ENCODE data around the gene C20orf204. TPM values are rescaled to one million over a fixed set of nuclear protein-coding genes. Genes with fewer than 3 reads are reported as not detected.

Gene C20orf204
- total and polyA plus RNA-seq, 3 experiments from 2014 or later: 0.40 to 2.7 (median 2.4) TPM

GRCh38 chr20:64074963-64075362 is 39.0 kb downstream of the C20orf204 start:
- peaks cover 22% of the 10 kb centered on the region for H3K4me1 ChIP-seq (ENCODE audit: insufficient read depth, low read length)
- no peak for DNase-seq
- peaks cover 7% of the 10 kb centered on the region for H3K36me3 ChIP-seq (ENCODE audit: insufficient read depth, low read length)
- ChIA-PET POLR2A (interaction anchor here (0.6 to 1.0 kb wide), 2 partner anchors 12 to 440 kb away, joined by 3 to 4 read pairs; partner anchors contain the start of gene TCEA2), CTCF (no interaction called here)
- no peak overlapping the region for H3K4me3 Mint-ChIP-seq
- peaks cover 0 to 37% (median 0%) of the 10 kb centered on the region in 3 donors for H3K36me3 Mint-ChIP-seq
- H3K27ac Mint-ChIP-seq: peak overlapping the region in 1 of 8 donors; percentile 69
- H3K9me3 ChIP-seq (ENCODE audit: low read length): no peaks in the 10 kb centered on the region
- peaks cover 4 to 28% (median 5%) of the 10 kb centered on the region in 3 donors for H3K4me1 Mint-ChIP-seq
- no peaks in the 10 kb centered on the region for H3K27me3 Mint-ChIP-seq
- H3K27me3 ChIP-seq (ENCODE audit: insufficient read depth, low read length, poor library complexity, severe bottlenecking): no peaks in the 10 kb centered on the region
- H3K27ac ChIP-seq (ENCODE audit: low read depth, low read length): no peak overlapping the region
- H3K4me3 ChIP-seq (ENCODE audit: low read length): no peak overlapping the region
- no peaks in the 10 kb centered on the region for H3K9me3 Mint-ChIP-seq

- H3K9me3 ChIP-seq (ENCODE audit: low read length): no peaks in the 10 kb centered on the region
- peaks cover 7% of the 10 kb centered on the region for H3K36me3 ChIP-seq (ENCODE audit: insufficient read depth, low read length)
- no peaks in the 10 kb centered on the region for H3K27me3 Mint-ChIP-seq
- H3K4me1 ChIP-seq (ENCODE audit: insufficient read depth, low read length): peaks cover 21% of the 10 kb centered on the region
- ChIA-PET CTCF (interaction anchor here (1.7 kb wide), 1 partner anchor 15 kb away, joined by 5 read pairs; no protein-coding TSS in a partner anchor), POLR2A (interaction anchor here (1.0 kb wide), 1 partner anchor 13 kb away, joined by 4 read pairs; the partner anchor contains the start of gene TCEA2)
- no peaks in the 10 kb centered on the region for H3K27me3 ChIP-seq (ENCODE audit: insufficient read depth, low read length, poor library complexity, severe bottlenecking)
- no peak overlapping the region for H3K4me3 ChIP-seq (ENCODE audit: low read length)
- H3K4me3 Mint-ChIP-seq: no peak overlapping the region
- H3K4me1 Mint-ChIP-seq: peaks cover 5 to 34% (median 10%) of the 10 kb centered on the region in 3 donors
- H3K27ac Mint-ChIP-seq: peak overlapping the region in 2 of 8 donors; percentile 29 to 80
- peaks cover 0 to 37% (median 0%) of the 10 kb centered on the region in 3 donors for H3K36me3 Mint-ChIP-seq
- no peak overlapping the region for H3K27ac ChIP-seq (ENCODE audit: low read depth, low read length)
- no peaks in the 10 kb centered on the region for H3K9me3 Mint-ChIP-seq
- DNase-seq: no peak
These were observed 39.6 kb downstream of the C20orf204 start for GRCh38 chr20:64075556-64075955.

- Mint-ChIP-seq H3K36me3 (peaks cover 0 to 37% (median 0%) of the 10 kb centered on the region in 3 donors), H3K4me1 (peaks cover 5 to 40% (median 12%) of the 10 kb centered on the region in 3 donors), H3K27me3 (no peaks in the 10 kb centered on the region), H3K9me3 (no peaks in the 10 kb centered on the region), H3K27ac (peak overlapping the region in 2 of 8 donors; percentile 12 to 97), H3K4me3 (peak overlapping the region in 3 of 7 donors; percentile 12 to 87 (median 15))
- H3K4me1 ChIP-seq (ENCODE audit: insufficient read depth, low read length): peaks cover 21% of the 10 kb centered on the region
- CTCF ChIA-PET: interaction anchor here (1.0 to 2.5 kb wide), 4 partner anchors 16 to 38 kb away, joined by 3 to 9 read pairs (median 6); no protein-coding TSS in a partner anchor
- H3K36me3 ChIP-seq (ENCODE audit: insufficient read depth, low read length): peaks cover 7% of the 10 kb centered on the region
- POLR2A ChIA-PET: no interaction called here
- peak overlapping the region; percentile 81 for H3K4me3 ChIP-seq (ENCODE audit: low read length)
- DNase-seq: no peak
- no peaks in the 10 kb centered on the region for H3K9me3 ChIP-seq (ENCODE audit: low read length)
- H3K27ac ChIP-seq (ENCODE audit: low read depth, low read length): peak overlapping the region; percentile 16
- H3K27me3 ChIP-seq (ENCODE audit: insufficient read depth, low read length, poor library complexity, severe bottlenecking): no peaks in the 10 kb centered on the region
These were observed 40.3 kb downstream of the C20orf204 start for GRCh38 chr20:64076061-64076997.

- Mint-ChIP-seq H3K27me3 (no peaks in the 10 kb centered on the region), H3K36me3 (peaks cover 0 to 35% (median 0%) of the 10 kb centered on the region in 3 donors), H3K27ac (peak overlapping the region in 7 of 8 donors; percentile 14 to 97 (median 88)), H3K4me3 (peak overlapping the region; percentile 83 to 93 (median 89)), H3K4me1 (peaks cover 10 to 47% (median 17%) of the 10 kb centered on the region in 3 donors), H3K9me3 (no peaks in the 10 kb centered on the region)
- POLR2A ChIA-PET: no interaction called here
- peak in 3 of 5 donors; percentile 23 to 44 (median 37) for DNase-seq
- Histone ChIP-seq H3K4me3 (ENCODE audit: low read length) (peak overlapping the region; percentile 81), H3K4me1 (ENCODE audit: insufficient read depth, low read length) (peaks cover 24% of the 10 kb centered on the region), H3K27ac (ENCODE audit: low read depth, low read length) (peak overlapping the region; percentile 16), H3K9me3 (ENCODE audit: low read length) (no peaks in the 10 kb centered on the region), H3K36me3 (ENCODE audit: insufficient read depth, low read length) (peaks cover 7% of the 10 kb centered on the region), H3K27me3 (ENCODE audit: insufficient read depth, low read length, poor library complexity, severe bottlenecking) (no peaks in the 10 kb centered on the region)
- CTCF ChIA-PET: interaction anchor here (1.0 to 2.5 kb wide), 5 partner anchors 8 to 39 kb away, joined by 3 to 9 read pairs (median 6); no protein-coding TSS in a partner anchor
These were observed 41.1 kb downstream of the C20orf204 start for GRCh38 chr20:64077094-64077493.

DNA sequence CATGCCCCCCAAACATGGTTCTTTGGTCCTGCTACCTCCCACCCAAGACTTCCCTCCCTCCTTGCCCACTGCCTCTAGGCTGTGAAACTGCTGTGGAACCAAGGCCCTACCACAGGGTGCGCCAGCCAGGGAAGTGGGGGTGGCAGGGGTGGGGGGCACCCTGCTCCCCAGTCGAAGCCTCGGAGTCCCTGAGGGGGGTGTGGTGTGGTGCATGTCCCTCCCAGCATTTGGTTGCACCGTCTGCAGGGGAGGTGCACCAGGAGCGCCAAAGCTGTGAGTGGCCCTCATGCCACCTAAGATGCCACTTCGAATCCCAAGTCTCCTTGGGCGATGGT is 41.5 kb downstream of the C20orf204 start:
- Histone ChIP-seq H3K27me3 (ENCODE audit: insufficient read depth, low read length, poor library complexity, severe bottlenecking) (no peaks in the 10 kb centered on the region), H3K4me1 (ENCODE audit: insufficient read depth, low read length) (peaks cover 28% of the 10 kb centered on the region), H3K36me3 (ENCODE audit: insufficient read depth, low read length) (peaks cover 7% of the 10 kb centered on the region), H3K9me3 (ENCODE audit: low read length) (no peaks in the 10 kb centered on the region), H3K27ac (ENCODE audit: low read depth, low read length) (peak overlapping the region; percentile 81), H3K4me3 (ENCODE audit: low read length) (peak overlapping the region; percentile 81)
- H3K4me3 Mint-ChIP-seq: peak overlapping the region; percentile 83 to 93 (median 89)
- ChIA-PET CTCF (interaction anchor here (0.9 to 4.8 kb wide), 8 partner anchors 8 to 121 kb away, joined by 3 to 34 read pairs (median 4); partner anchors contain the start of genes PRPF6 and UCKL1), POLR2A (interaction anchor here (0.6 to 1.0 kb wide), 3 partner anchors 15 to 436 kb away, joined by 3 to 6 read pairs (median 4); partner anchors contain the start of gene TCEA2)
- peaks cover 0 to 31% (median 0%) of the 10 kb centered on the region in 3 donors for H3K36me3 Mint-ChIP-seq
- peaks cover 11 to 52% (median 20%) of the 10 kb centered on the region in 3 donors for H3K4me1 Mint-ChIP-seq
- peak overlapping the region; percentile 6 to 97 (median 88) for H3K27ac Mint-ChIP-seq
- H3K9me3 Mint-ChIP-seq: no peaks in the 10 kb centered on the region
- H3K27me3 Mint-ChIP-seq: no peaks in the 10 kb centered on the region
- no peak for DNase-seq

DNA sequence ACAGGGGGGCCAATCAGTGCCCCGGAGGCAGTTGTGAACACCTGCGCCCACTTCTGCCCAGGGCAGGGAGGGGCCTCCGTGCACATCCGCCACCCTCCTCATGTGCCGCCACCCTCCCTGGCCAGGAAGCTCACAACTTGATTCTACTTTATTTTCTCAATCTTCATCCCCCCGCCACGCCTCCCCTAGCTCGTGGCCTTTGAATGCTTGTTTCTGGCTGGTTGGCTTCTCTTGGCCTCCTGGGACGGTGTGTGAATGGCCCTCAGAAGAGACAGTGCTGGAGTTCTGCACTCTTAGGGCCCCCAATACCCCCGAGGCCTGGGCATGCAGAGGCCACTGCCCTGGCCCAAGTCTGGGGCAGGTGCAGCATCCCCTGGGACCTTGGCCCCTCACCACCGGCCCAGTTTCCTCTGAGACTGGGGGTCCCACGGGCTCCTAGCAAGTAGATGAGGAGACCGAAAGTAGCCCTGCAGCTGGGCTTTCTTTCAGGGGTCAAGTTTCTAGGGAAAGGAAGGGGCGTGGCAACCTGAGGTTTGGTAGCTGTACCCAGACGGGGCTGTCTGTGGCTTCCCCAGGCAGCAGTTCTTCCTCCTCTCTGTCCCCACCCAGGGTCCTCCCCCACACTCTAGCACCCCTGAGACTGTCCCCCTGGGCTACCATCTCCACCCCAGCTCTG is 42.0 kb downstream of the C20orf204 start:
- peak overlapping the region; percentile 6 to 97 (median 88) for H3K27ac Mint-ChIP-seq
- peak; percentile 51 to 76 (median 70) for DNase-seq
- POLR2A ChIA-PET: interaction anchor here (0.6 to 1.0 kb wide), 3 partner anchors 15 to 436 kb away, joined by 3 to 6 read pairs (median 4); partner anchors contain the start of gene TCEA2
- peaks cover 11 to 57% (median 24%) of the 10 kb centered on the region in 3 donors for H3K4me1 Mint-ChIP-seq
- peaks cover 32% of the 10 kb centered on the region for H3K4me1 ChIP-seq (ENCODE audit: insufficient read depth, low read length)
- H3K27me3 Mint-ChIP-seq: no peaks in the 10 kb centered on the region
- peak overlapping the region; percentile 81 for H3K4me3 ChIP-seq (ENCODE audit: low read length)
- CTCF ChIA-PET: interaction anchor here (0.9 to 4.8 kb wide), 8 partner anchors 9 to 122 kb away, joined by 3 to 34 read pairs (median 4); partner anchors contain the start of genes PRPF6 and UCKL1
- H3K9me3 ChIP-seq (ENCODE audit: low read length): no peaks in the 10 kb centered on the region
- peaks cover 0 to 27% (median 0%) of the 10 kb centered on the region in 3 donors for H3K36me3 Mint-ChIP-seq
- peaks cover 7% of the 10 kb centered on the region for H3K36me3 ChIP-seq (ENCODE audit: insufficient read depth, low read length)
- H3K4me3 Mint-ChIP-seq: peak overlapping the region; percentile 83 to 93 (median 89)
- H3K27me3 ChIP-seq (ENCODE audit: insufficient read depth, low read length, poor library complexity, severe bottlenecking): no peaks in the 10 kb centered on the region
- H3K9me3 Mint-ChIP-seq: no peaks in the 10 kb centered on the region
- H3K27ac ChIP-seq (ENCODE audit: low read depth, low read length): peak overlapping the region; percentile 81

- no peaks in the 10 kb centered on the region for H3K9me3 Mint-ChIP-seq
- peaks cover 0 to 20% (median 0%) of the 10 kb centered on the region in 3 donors for H3K36me3 Mint-ChIP-seq
- CTCF ChIA-PET: interaction anchor here (0.8 to 4.8 kb wide), 5 partner anchors 9 to 582 kb away, joined by 3 to 34 read pairs (median 5); partner anchors contain the start of gene PRPF6
- peak overlapping the region; percentile 72 to 95 (median 89) for H3K27ac Mint-ChIP-seq
- DNase-seq: no peak
- POLR2A ChIA-PET: interaction anchor here (0.6 to 2.1 kb wide), 6 partner anchors 9 to 558 kb away, joined by 3 to 6 read pairs (median 3); partner anchors contain the start of genes PPDPF and TCEA2
- Histone ChIP-seq H3K4me3 (ENCODE audit: low read length) (peak overlapping the region; percentile 81), H3K4me1 (ENCODE audit: insufficient read depth, low read length) (peaks cover 36% of the 10 kb centered on the region), H3K27me3 (ENCODE audit: insufficient read depth, low read length, poor library complexity, severe bottlenecking) (no peaks in the 10 kb centered on the region), H3K9me3 (ENCODE audit: low read length) (no peaks in the 10 kb centered on the region), H3K27ac (ENCODE audit: low read depth, low read length) (peak overlapping the region; percentile 81), H3K36me3 (ENCODE audit: insufficient read depth, low read length) (peaks cover 7% of the 10 kb centered on the region)
- H3K4me3 Mint-ChIP-seq: peak overlapping the region; percentile 83 to 93 (median 89)
- H3K4me1 Mint-ChIP-seq: peaks cover 11 to 60% (median 27%) of the 10 kb centered on the region in 3 donors
- H3K27me3 Mint-ChIP-seq: no peaks in the 10 kb centered on the region
These were observed 42.9 kb downstream of the C20orf204 start for GRCh38 chr20:64078934-64079272.

Measured in CD8-positive, alpha-beta memory T cell (primary cell).